Measurements from ENCODE around the gene SOCS3.
A peak's percentile ranks its signal among the peaks of the same experiment; 100 is the strongest.

Gene SOCS3

GRCh38 chr17:78359997-78360370, at the start of gene SOCS3:
TSS of gene SOCS3 (minus strand) at chr17:78360077. CDS start at chr17:78359095, 982 bp downstream.
- DNase-seq (ENCODE audit: low read depth in 1 of 2, low spot score in 1 of 2): peak; percentile 93 to 96

- no peak for DNase-seq (ENCODE audit: low read depth in 1 of 2, low spot score in 1 of 2)
These were observed 49.5 kb upstream of the SOCS3 start for GRCh38 chr17:78409191-78409928.

GRCh38 chr17:78408476-78409050, 48.7 kb upstream of the SOCS3 start:
- no peak for DNase-seq (ENCODE audit: low read depth in 1 of 2, low spot score in 1 of 2)

GRCh38 chr17:78407387-78408000, 47.6 kb upstream of the SOCS3 start:
- DNase-seq (ENCODE audit: low read depth in 1 of 2, low spot score in 1 of 2): no peak

- no peak for DNase-seq (ENCODE audit: low read depth in 1 of 2, low spot score in 1 of 2)
These were observed 47.0 kb upstream of the SOCS3 start for GRCh38 chr17:78406920-78407319.

GRCh38 chr17:78406396-78406795, 46.5 kb upstream of the SOCS3 start:
- DNase-seq (ENCODE audit: low read depth in 1 of 2, low spot score in 1 of 2): no peak

- DNase-seq (ENCODE audit: low read depth in 1 of 2, low spot score in 1 of 2): no peak
These were observed 43.9 kb upstream of the SOCS3 start for GRCh38 chr17:78403822-78404221.

GRCh38 chr17:78401891-78402290, 42.0 kb upstream of the SOCS3 start:
- DNase-seq (ENCODE audit: low read depth in 1 of 2, low spot score in 1 of 2): no peak

- no peak for DNase-seq (ENCODE audit: low read depth in 1 of 2, low spot score in 1 of 2)
These were observed 41.4 kb upstream of the SOCS3 start for GRCh38 chr17:78401246-78401645.

GRCh38 chr17:78400581-78401240, 40.8 kb upstream of the SOCS3 start:
- DNase-seq (ENCODE audit: low read depth in 1 of 2, low spot score in 1 of 2): no peak

GRCh38 chr17:78399693-78400144, 39.8 kb upstream of the SOCS3 start:
- DNase-seq (ENCODE audit: low read depth in 1 of 2, low spot score in 1 of 2): no peak

- no peak for DNase-seq (ENCODE audit: low read depth in 1 of 2, low spot score in 1 of 2)
These were observed 39.3 kb upstream of the SOCS3 start for GRCh38 chr17:78399028-78399692.

GRCh38 chr17:78398390-78398789, 38.5 kb upstream of the SOCS3 start:
- no peak for DNase-seq (ENCODE audit: low read depth in 1 of 2, low spot score in 1 of 2)

GRCh38 chr17:78397681-78398101, 37.8 kb upstream of the SOCS3 start:
- DNase-seq (ENCODE audit: low read depth in 1 of 2, low spot score in 1 of 2): no peak

- DNase-seq (ENCODE audit: low read depth in 1 of 2, low spot score in 1 of 2): no peak
These were observed 36.8 kb upstream of the SOCS3 start for GRCh38 chr17:78396441-78397337.

- no peak for DNase-seq (ENCODE audit: low read depth in 1 of 2, low spot score in 1 of 2)
These were observed 35.3 kb upstream of the SOCS3 start for GRCh38 chr17:78395155-78395554.

- DNase-seq (ENCODE audit: low read depth in 1 of 2, low spot score in 1 of 2): no peak
These were observed 34.3 kb upstream of the SOCS3 start for GRCh38 chr17:78394209-78394608.

GRCh38 chr17:78393575-78393974, 33.7 kb upstream of the SOCS3 start:
- no peak for DNase-seq (ENCODE audit: low read depth in 1 of 2, low spot score in 1 of 2)

- DNase-seq (ENCODE audit: low read depth in 1 of 2, low spot score in 1 of 2): no peak
These were observed 32.4 kb upstream of the SOCS3 start for GRCh38 chr17:78392295-78392694.

- DNase-seq (ENCODE audit: low read depth in 1 of 2, low spot score in 1 of 2): no peak
These were observed 32.0 kb upstream of the SOCS3 start for GRCh38 chr17:78391843-78392242.

All from activated CD4-positive, alpha-beta T cell treated with anti-CD3 and anti-CD28 coated beads, Interleukin-2, amount 50 U/mL, for 24 hours (primary cell).